Measurements from ENCODE around the gene CEBPE. TPM values are rescaled to one million over a fixed set of nuclear protein-coding genes. Genes with fewer than 3 reads are reported as not detected.

Gene CEBPE
- total and polyA plus RNA-seq, 7 donors = 0.28 to 0.68 TPM; not detected in 5

DNA sequence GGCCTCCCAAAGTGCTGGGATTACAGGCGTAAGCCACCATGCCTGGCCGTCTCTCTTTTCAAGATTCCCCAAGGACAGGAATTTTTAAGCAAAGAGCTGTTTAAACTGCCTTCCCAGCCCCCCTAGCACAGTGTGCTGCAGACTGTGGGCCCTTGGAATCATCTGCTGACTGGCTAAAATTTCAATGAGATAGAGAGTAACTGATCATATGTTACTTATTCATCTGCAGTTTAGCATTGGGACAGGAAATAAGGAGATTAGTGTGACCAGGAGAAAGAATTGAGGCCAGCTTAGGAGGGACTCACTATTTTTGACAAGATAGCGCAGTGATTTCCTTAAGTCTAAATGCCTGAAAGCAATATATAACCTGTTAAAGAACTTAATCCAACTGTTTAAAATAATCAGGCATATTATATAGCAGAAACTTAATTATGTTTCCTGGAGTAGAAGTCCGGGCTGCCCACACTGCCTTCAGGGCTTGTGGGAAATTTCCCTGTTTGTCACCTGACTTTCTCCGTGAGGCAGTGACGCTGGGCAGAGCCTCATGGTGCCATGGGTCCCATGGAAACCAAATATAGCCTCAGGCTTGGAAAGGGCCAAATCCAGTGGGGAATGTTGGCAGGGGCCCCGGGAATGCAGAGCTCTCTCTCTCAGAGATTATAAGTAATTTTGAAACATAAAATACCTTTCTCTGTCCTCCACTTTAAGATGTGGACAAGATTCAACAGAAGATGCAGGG lies 22.8 kb upstream of the CEBPE start:
- no peaks in the 10 kb centered on the region for H3K9me3 ChIP-seq
- no peaks in the 10 kb centered on the region for H3K36me3 ChIP-seq
- no peak for TF ChIP-seq CTCF (IDR thresholded peaks at IDR 0.05)
- peak; percentile 36 to 89 (median 62) for TF ChIP-seq POLR2AphosphoS5 (IDR thresholded peaks at IDR 0.05)
- peak in 3 of 4 donors; percentile 25 to 96 (median 71) for TF ChIP-seq EP300 (IDR thresholded peaks at IDR 0.05)
- intact Hi-C loops (cut with DNase I) = no loop called here
- H3K4me3 ChIP-seq = no peak overlapping the region
- H3K4me1 ChIP-seq = peaks cover 0 to 76% (median 55%) of the 10 kb centered on the region in 4 donors
- H3K27me3 ChIP-seq = no peaks in the 10 kb centered on the region
- peak overlapping the region in 3 of 4 donors; percentile 65 to 81 (median 76) for H3K27ac ChIP-seq
- peak; percentile 83 for DNase-seq
- WGBS, 2 donors = 83 to 84% methylated on average over 7 of the region's 7 CpGs

DNA sequence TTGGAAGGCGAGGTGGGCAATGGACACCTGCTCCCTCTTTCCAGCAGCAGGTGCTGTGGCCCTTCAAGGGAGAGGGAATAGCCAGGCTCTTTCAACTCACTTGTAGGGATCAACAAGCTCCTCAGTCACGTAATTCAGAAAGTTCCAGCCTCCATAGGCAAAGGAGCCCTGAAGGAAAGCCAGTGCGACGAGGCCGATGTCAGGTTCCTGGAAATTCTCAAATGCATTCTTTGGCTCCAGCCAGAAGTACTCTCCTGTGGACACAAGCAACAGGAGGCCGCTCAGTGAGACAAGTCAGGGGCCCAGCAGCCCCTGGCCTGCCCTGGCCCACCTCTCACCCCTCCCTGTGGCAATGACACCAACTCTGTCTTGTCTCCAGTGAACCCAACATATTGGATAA lies 21.3 kb upstream of the CEBPE start:
- Histone ChIP-seq H3K27ac (peak overlapping the region in 3 of 4 donors; percentile 30 to 76 (median 65)), H3K4me3 (no peak overlapping the region), H3K27me3 (no peaks in the 10 kb centered on the region), H3K4me1 (peaks cover 0 to 62% (median 45%) of the 10 kb centered on the region in 4 donors), H3K36me3 (no peaks in the 10 kb centered on the region), H3K9me3 (no peaks in the 10 kb centered on the region)
- TF ChIP-seq CTCF (IDR thresholded peaks at IDR 0.05) (no peak), POLR2AphosphoS5 (IDR thresholded peaks at IDR 0.05) (peak in 2 of 4 donors; percentile 32 to 52), EP300 (IDR thresholded peaks at IDR 0.05) (no peak), POLR2A (IDR thresholded peaks at IDR 0.05) (no peak)
- WGBS, 2 donors = 86 to 93% methylated on average over 6 of the region's 6 CpGs
- DNase-seq = no peak
- intact Hi-C loops (cut with DNase I) = no loop called here

GRCh38 chr14:23139874-23140273 lies 20.8 kb upstream of the CEBPE start:
- Histone ChIP-seq H3K4me1 (peaks cover 0 to 62% (median 42%) of the 10 kb centered on the region in 4 donors), H3K9me3 (no peaks in the 10 kb centered on the region), H3K36me3 (no peaks in the 10 kb centered on the region), H3K27ac (peak overlapping the region in 2 of 4 donors; percentile 65 to 76), H3K4me3 (no peak overlapping the region), H3K27me3 (no peaks in the 10 kb centered on the region)
- TF ChIP-seq EP300 (IDR thresholded peaks at IDR 0.05) = no peak
- no peak for TF ChIP-seq CTCF (IDR thresholded peaks at IDR 0.05)
- TF ChIP-seq POLR2A (IDR thresholded peaks at IDR 0.05) = no peak
- no peak for TF ChIP-seq POLR2AphosphoS5 (IDR thresholded peaks at IDR 0.05)
- WGBS, 2 donors = 93 to 95% methylated on average over 2 of the region's 2 CpGs
- intact Hi-C loops (cut with DNase I) = no loop called here
- no peak for DNase-seq

DNA sequence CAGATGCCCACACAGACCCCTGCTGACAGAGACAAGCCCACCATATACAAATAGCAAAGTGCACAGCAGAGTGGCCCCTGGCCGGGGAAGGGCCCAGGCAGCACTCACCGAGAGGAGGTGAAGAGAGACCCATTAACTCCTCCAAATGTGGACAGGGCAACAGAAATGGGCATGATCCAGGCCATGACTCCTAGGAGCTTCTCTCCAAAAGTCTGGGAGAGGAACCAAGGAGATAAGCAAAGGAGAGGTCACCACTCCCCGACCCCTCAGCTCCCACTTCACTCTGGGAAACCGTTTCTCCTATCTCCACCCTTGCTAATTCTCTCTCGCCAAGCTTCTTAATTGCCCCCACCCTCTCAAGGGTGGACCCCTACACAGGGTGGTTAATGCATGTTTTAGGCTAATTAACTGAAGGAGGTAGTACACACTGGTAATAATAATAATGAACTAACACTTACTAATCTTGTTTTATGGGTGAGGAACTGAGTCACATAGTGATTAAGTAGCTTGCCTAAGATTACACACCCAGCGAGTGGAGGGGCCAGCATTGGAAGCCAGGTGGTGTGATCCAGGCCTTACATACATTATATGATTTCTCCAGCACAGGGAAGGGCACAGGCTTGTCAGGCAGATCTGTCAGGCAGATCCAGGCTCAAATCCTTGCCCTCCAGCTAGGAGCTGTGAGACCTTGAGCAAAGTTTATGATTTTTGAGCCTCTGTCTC lies 18.9 kb upstream of the CEBPE start:
- Histone ChIP-seq H3K27ac (peak overlapping the region in 1 of 4 donors; percentile 30), H3K36me3 (no peaks in the 10 kb centered on the region), H3K4me1 (peaks cover 0 to 47% (median 36%) of the 10 kb centered on the region in 4 donors), H3K9me3 (no peaks in the 10 kb centered on the region), H3K4me3 (no peak overlapping the region), H3K27me3 (no peaks in the 10 kb centered on the region)
- TF ChIP-seq POLR2AphosphoS5 (IDR thresholded peaks at IDR 0.05) = no peak
- no peak for TF ChIP-seq POLR2A (IDR thresholded peaks at IDR 0.05)
- TF ChIP-seq EP300 (IDR thresholded peaks at IDR 0.05) = no peak
- TF ChIP-seq CTCF (IDR thresholded peaks at IDR 0.05) = no peak
- no peak for DNase-seq
- intact Hi-C loops (cut with DNase I) = no loop called here
- 86 to 89% methylated on average over 6 of the region's 6 CpGs for WGBS, 2 donors

Data from sigmoid colon (tissue), 7 donors.